K562 (cell line): Measurements from ENCODE around the gene SPOCK3.

Experiments
- ATF1 ChIP-seq, 2 experiments: fragments of 450-650 bp in 1 of 2; IDR thresholded peaks; 2 replicates each; pipeline ENCODE4 v1.6.1; 2016; ENCODE audit warnings: missing compliant biosample characterization in 1 of 2, missing genetic modification characterization in 1 of 2
- TF ChIP-seq, protein P1 (sequence below), 3 experiments: fragments of 200-800 bp in 1 of 3; fragments of 250-450 bp in 1 of 3; fragments of 450-650 bp in 1 of 3; sonication (Bioruptor Pico) in 1 of 3; sonication (Bioruptor generic) in 1 of 3; formaldehyde crosslinking in 1 of 3; IDR thresholded peaks; 2 replicates each; pipeline versions ENCODE4 v1.6.1 to v1.8.0; 2016 to 2022; ENCODE audit warnings: mild to moderate bottlenecking in 2 of 3, missing genetic modification characterization in 2 of 3, missing compliant biosample characterization in 1 of 3, moderate library complexity in 1 of 3

DNA sequence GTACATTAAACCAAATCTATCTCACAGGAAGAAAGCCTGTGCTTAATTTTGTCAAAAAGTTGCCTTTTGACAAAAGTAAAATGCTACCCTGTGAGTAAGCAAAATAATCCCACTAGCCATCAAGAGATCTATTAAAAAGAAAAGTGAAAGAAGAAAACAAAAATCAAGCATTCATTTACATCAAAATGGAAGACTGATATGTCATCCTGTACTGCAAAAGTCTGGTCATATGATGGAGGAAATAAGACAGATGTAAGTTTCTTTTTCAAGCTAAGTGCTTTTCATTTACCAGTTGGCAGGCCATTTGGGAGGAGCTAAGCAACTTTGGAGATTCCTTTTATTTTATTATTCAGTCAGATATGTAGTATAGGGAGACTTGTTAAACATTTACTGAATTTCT lies 387.4 kb downstream of the SPOCK3 start:
- TF ChIP-seq ATF1 (CRISPR knock-in tag; IDR thresholded peaks at IDR 0.05) (no peak), ATF1 (tag; IDR thresholded peaks at IDR 0.05) (no peak)
- TF ChIP-seq, protein P1, sequence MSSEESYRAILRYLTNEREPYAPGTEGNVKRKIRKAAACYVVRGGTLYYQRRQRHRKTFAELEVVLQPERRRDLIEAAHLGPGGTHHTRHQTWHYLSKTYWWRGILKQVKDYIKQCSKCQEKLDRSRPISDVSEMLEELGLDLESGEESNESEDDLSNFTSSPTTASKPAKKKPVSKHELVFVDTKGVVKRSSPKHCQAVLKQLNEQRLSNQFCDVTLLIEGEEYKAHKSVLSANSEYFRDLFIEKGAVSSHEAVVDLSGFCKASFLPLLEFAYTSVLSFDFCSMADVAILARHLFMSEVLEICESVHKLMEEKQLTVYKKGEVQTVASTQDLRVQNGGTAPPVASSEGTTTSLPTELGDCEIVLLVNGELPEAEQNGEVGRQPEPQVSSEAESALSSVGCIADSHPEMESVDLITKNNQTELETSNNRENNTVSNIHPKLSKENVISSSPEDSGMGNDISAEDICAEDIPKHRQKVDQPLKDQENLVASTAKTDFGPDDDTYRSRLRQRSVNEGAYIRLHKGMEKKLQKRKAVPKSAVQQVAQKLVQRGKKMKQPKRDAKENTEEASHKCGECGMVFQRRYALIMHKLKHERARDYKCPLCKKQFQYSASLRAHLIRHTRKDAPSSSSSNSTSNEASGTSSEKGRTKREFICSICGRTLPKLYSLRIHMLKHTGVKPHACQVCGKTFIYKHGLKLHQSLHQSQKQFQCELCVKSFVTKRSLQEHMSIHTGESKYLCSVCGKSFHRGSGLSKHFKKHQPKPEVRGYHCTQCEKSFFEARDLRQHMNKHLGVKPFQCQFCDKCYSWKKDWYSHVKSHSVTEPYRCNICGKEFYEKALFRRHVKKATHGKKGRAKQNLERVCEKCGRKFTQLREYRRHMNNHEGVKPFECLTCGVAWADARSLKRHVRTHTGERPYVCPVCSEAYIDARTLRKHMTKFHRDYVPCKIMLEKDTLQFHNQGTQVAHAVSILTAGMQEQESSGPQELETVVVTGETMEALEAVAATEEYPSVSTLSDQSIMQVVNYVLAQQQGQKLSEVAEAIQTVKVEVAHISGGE (CRISPR knock-in tag; IDR thresholded peaks at IDR 0.05), result no peak
